ENCODE results near the gene NTSR1.
A peak's percentile ranks its signal among the peaks of the same experiment; 100 is the strongest.

The NTSR1 gene

GRCh38 chr20:62786157-62786556, 77.5 kb downstream of the NTSR1 start:
- DNase-seq (ENCODE audit: low read depth, low spot score): peak; percentile 35

GRCh38 chr20:62787321-62787720, 78.7 kb downstream of the NTSR1 start:
- DNase-seq (ENCODE audit: low read depth, low spot score): no peak

- DNase-seq (ENCODE audit: low read depth, low spot score): no peak
These were observed 79.2 kb downstream of the NTSR1 start for GRCh38 chr20:62787866-62788265.

GRCh38 chr20:62788607-62789006, 80.0 kb downstream of the NTSR1 start:
- DNase-seq (ENCODE audit: low read depth, low spot score): no peak

GRCh38 chr20:62790075-62790474, 81.4 kb downstream of the NTSR1 start:
- no peak for DNase-seq (ENCODE audit: low read depth, low spot score)

GRCh38 chr20:62791301-62792181, 82.9 kb downstream of the NTSR1 start:
- peak; percentile 93 for DNase-seq (ENCODE audit: low read depth, low spot score)

GRCh38 chr20:62792182-62792939, 83.7 kb downstream of the NTSR1 start:
- peak; percentile 73 for DNase-seq (ENCODE audit: low read depth, low spot score)

- no peak for DNase-seq (ENCODE audit: low read depth, low spot score)
These were observed 84.5 kb downstream of the NTSR1 start for GRCh38 chr20:62792940-62793756.

GRCh38 chr20:62793757-62794006, 85.0 kb downstream of the NTSR1 start:
- no peak for DNase-seq (ENCODE audit: low read depth, low spot score)

- peak; percentile 98 for DNase-seq (ENCODE audit: low read depth, low spot score)
These were observed 85.5 kb downstream of the NTSR1 start for GRCh38 chr20:62794007-62794724.

GRCh38 chr20:62795023-62795761, 86.6 kb downstream of the NTSR1 start:
- DNase-seq (ENCODE audit: low read depth, low spot score): peak; percentile 65

GRCh38 chr20:62796699-62797491, 88.3 kb downstream of the NTSR1 start:
- no peak for DNase-seq (ENCODE audit: low read depth, low spot score)

- DNase-seq (ENCODE audit: low read depth, low spot score): no peak
These were observed 89.3 kb downstream of the NTSR1 start for GRCh38 chr20:62797671-62798532.

GRCh38 chr20:62799036-62799435, 90.4 kb downstream of the NTSR1 start:
- DNase-seq (ENCODE audit: low read depth, low spot score): no peak

GRCh38 chr20:62799459-62799858, 90.8 kb downstream of the NTSR1 start:
- no peak for DNase-seq (ENCODE audit: low read depth, low spot score)

GRCh38 chr20:62799873-62800272, 91.2 kb downstream of the NTSR1 start:
- peak; percentile 26 for DNase-seq (ENCODE audit: low read depth, low spot score)

GRCh38 chr20:62800314-62801259, 92.0 kb downstream of the NTSR1 start:
- DNase-seq (ENCODE audit: low read depth, low spot score): no peak
